WTC11 (cell line): ENCODE data around the gene TTC7B. TPM values are rescaled to one million over a fixed set of nuclear protein-coding genes. Genes with fewer than 3 reads are reported as not detected.

ENCODE experiments used
- ATAC-seq: fragments of 200-7000 bp; cut with Tn5 transposase; 2 replicates; pipeline ENCODE4 v1.10.0; 2021; ENCODE audit warnings: mild to moderate bottlenecking, moderate library complexity
- CTCF ChIA-PET: fragments of 300-600 bp; sonication (Branson Sonifier 250); formaldehyde crosslinking; loops from one replicate; lab custom pipeline; 2021; ENCODE audit warnings: antibody characterized with exemption; lab: Charles Lee
- POLR2A ChIA-PET: fragments of 350-600 bp; sonication (Branson Sonifier 250); formaldehyde crosslinking; loops from one replicate; lab custom pipeline; 2021; ENCODE audit warnings: antibody characterized with exemption; lab: Charles Lee
- DNase-seq: peaks from one replicate; pipeline ENCODE4 v3.0.0; 2021; ENCODE audit warnings: low spot score
- H3K27ac Mint-ChIP-seq: 2 replicates; pipeline ENCODE4 v1.8.0; 2021; ENCODE audit warnings: mixed read lengths
- H3K27me3 Mint-ChIP-seq: 2 replicates; pipeline ENCODE4 v1.8.0; 2021; ENCODE audit warnings: low read depth, mild to moderate bottlenecking, moderate library complexity, mixed read lengths
- H3K36me3 Mint-ChIP-seq: 2 replicates; pipeline ENCODE4 v1.8.0; 2021; ENCODE audit warnings: mixed read lengths
- H3K4me1 Mint-ChIP-seq: 2 replicates; pipeline ENCODE4 v1.8.0; 2022; ENCODE audit warnings: mixed read lengths
- H3K4me3 Mint-ChIP-seq: 2 replicates; pipeline ENCODE4 v1.8.0; 2021; ENCODE audit warnings: mild to moderate bottlenecking, moderate library complexity, mixed read lengths
- H3K9me3 Mint-ChIP-seq: 2 replicates; pipeline ENCODE4 v1.8.0; 2021; ENCODE audit warnings: mixed read lengths
- CBFB ChIP-seq: sonication (generic); formaldehyde crosslinking; IDR thresholded peaks from 2 replicates; pipeline ENCODE4 v1.8.1; 2022; ENCODE audit warnings: mild to moderate bottlenecking, low read depth, missing genetic modification reagents
- RORB ChIP-seq: fragments of 250-450 bp; sonication (Bioruptor Pico); IDR thresholded peaks from 2 replicates; pipeline ENCODE4 v1.9.0; 2021; ENCODE audit warnings: mild to moderate bottlenecking
- TEAD4 ChIP-seq: sonication (generic); formaldehyde crosslinking; IDR thresholded peaks from 2 replicates; pipeline ENCODE4 v1.8.0; 2022; ENCODE audit warnings: mild to moderate bottlenecking, missing genetic modification reagents
- ZNF317 ChIP-seq: sonication (generic); formaldehyde crosslinking; IDR thresholded peaks from 2 replicates; pipeline ENCODE4 v1.8.1; 2023; ENCODE audit warnings: low read depth, mild to moderate bottlenecking, moderate library complexity, missing genetic modification reagents, borderline replicate concordance
- total RNA-seq: library from RNA; stranded (reverse); gene quantifications from 3 replicates; pipeline ENCODE4 v1.2.3, GENCODE V29; 2021
- TF ChIP-seq, protein P1 (sequence below): sonication (generic); formaldehyde crosslinking; IDR thresholded peaks from 2 replicates; pipeline ENCODE4 v1.8.1; 2022; ENCODE audit warnings: mild to moderate bottlenecking, missing genetic modification reagents, moderate library complexity, borderline replicate concordance
- TF ChIP-seq, protein P2 (sequence below): sonication (generic); formaldehyde crosslinking; IDR thresholded peaks from 2 replicates; pipeline ENCODE4 v1.8.1; 2023; ENCODE audit warnings: mild to moderate bottlenecking, missing genetic modification reagents
- TF ChIP-seq, protein P3 (sequence below): fragments of 250-450 bp; sonication (Bioruptor Pico); IDR thresholded peaks from 2 replicates; pipeline ENCODE4 v1.9.0; 2021; ENCODE audit warnings: mild to moderate bottlenecking, borderline replicate concordance
- TF ChIP-seq, protein P4 (sequence below): sonication (generic); formaldehyde crosslinking; IDR thresholded peaks from 2 replicates; pipeline ENCODE4 v1.8.0; 2023; ENCODE audit warnings: mild to moderate bottlenecking, missing genetic modification reagents
- TF ChIP-seq, protein P5 (sequence below): sonication (generic); formaldehyde crosslinking; IDR thresholded peaks from 2 replicates; pipeline ENCODE4 v1.8.0; 2022; ENCODE audit warnings: mild to moderate bottlenecking, missing genetic modification reagents
- TF ChIP-seq, protein P6 (sequence below): sonication (generic); formaldehyde crosslinking; IDR thresholded peaks from 2 replicates; pipeline ENCODE4 v1.8.1; 2023; ENCODE audit warnings: mild to moderate bottlenecking, moderate library complexity, missing genetic modification reagents
- TF ChIP-seq, protein P7 (sequence below): sonication (generic); formaldehyde crosslinking; IDR thresholded peaks from 2 replicates; pipeline ENCODE4 v1.8.1; 2022; ENCODE audit warnings: missing genetic modification reagents, borderline replicate concordance

The TTC7B gene
- total RNA-seq, 1 experiment from 2014 or later: 27.6 TPM

DNA sequence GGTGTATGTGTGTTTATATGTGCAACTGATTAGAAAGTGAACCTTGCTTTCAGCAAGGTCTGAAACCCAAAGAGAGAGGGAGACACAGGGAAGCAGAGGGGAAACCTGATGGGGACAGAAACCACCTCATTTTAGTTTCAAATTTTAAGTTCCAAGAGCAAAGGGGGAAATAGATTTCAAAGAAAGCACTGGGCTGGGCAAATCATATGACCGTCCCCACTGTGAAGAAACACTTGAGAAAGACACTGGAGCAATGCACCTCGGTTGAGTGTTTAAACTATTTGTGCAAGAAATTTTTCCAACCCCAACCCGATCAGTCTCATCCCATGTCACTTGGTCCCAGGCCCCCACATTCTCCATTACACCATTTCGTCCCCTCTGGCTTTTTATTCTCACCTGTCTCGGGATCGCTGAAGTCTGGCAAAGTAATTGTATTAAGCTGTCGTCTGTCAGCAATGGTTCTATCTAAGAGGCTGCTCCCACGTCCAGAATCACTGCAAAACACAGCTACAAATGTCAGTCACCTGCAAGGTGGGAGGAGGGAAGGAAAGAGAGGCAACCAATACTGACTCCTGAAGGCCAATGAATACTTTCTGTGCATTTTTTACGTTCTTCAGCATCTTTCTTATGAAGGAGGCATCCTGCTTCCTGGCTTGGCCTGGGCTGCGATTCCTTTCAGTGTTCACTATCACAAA, 205.7 kb downstream of the TTC7B start:
- no peak overlapping the region for H3K4me3 Mint-ChIP-seq
- H3K4me1 Mint-ChIP-seq: peaks cover 37% of the 10 kb centered on the region
- CTCF ChIA-PET: no interaction called here
- H3K36me3 Mint-ChIP-seq: no peaks in the 10 kb centered on the region
- no peak for TF ChIP-seq TEAD4 (CRISPR knock-in tag)
- no peak for TF ChIP-seq CBFB (CRISPR knock-in tag)
- TF ChIP-seq, protein P1, sequence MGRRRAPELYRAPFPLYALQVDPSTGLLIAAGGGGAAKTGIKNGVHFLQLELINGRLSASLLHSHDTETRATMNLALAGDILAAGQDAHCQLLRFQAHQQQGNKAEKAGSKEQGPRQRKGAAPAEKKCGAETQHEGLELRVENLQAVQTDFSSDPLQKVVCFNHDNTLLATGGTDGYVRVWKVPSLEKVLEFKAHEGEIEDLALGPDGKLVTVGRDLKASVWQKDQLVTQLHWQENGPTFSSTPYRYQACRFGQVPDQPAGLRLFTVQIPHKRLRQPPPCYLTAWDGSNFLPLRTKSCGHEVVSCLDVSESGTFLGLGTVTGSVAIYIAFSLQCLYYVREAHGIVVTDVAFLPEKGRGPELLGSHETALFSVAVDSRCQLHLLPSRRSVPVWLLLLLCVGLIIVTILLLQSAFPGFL (CRISPR knock-in tag): no peak
- TF ChIP-seq, protein P2, sequence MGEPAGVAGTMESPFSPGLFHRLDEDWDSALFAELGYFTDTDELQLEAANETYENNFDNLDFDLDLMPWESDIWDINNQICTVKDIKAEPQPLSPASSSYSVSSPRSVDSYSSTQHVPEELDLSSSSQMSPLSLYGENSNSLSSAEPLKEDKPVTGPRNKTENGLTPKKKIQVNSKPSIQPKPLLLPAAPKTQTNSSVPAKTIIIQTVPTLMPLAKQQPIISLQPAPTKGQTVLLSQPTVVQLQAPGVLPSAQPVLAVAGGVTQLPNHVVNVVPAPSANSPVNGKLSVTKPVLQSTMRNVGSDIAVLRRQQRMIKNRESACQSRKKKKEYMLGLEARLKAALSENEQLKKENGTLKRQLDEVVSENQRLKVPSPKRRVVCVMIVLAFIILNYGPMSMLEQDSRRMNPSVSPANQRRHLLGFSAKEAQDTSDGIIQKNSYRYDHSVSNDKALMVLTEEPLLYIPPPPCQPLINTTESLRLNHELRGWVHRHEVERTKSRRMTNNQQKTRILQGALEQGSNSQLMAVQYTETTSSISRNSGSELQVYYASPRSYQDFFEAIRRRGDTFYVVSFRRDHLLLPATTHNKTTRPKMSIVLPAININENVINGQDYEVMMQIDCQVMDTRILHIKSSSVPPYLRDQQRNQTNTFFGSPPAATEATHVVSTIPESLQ (CRISPR knock-in tag): no peak
- TF ChIP-seq, protein P3, sequence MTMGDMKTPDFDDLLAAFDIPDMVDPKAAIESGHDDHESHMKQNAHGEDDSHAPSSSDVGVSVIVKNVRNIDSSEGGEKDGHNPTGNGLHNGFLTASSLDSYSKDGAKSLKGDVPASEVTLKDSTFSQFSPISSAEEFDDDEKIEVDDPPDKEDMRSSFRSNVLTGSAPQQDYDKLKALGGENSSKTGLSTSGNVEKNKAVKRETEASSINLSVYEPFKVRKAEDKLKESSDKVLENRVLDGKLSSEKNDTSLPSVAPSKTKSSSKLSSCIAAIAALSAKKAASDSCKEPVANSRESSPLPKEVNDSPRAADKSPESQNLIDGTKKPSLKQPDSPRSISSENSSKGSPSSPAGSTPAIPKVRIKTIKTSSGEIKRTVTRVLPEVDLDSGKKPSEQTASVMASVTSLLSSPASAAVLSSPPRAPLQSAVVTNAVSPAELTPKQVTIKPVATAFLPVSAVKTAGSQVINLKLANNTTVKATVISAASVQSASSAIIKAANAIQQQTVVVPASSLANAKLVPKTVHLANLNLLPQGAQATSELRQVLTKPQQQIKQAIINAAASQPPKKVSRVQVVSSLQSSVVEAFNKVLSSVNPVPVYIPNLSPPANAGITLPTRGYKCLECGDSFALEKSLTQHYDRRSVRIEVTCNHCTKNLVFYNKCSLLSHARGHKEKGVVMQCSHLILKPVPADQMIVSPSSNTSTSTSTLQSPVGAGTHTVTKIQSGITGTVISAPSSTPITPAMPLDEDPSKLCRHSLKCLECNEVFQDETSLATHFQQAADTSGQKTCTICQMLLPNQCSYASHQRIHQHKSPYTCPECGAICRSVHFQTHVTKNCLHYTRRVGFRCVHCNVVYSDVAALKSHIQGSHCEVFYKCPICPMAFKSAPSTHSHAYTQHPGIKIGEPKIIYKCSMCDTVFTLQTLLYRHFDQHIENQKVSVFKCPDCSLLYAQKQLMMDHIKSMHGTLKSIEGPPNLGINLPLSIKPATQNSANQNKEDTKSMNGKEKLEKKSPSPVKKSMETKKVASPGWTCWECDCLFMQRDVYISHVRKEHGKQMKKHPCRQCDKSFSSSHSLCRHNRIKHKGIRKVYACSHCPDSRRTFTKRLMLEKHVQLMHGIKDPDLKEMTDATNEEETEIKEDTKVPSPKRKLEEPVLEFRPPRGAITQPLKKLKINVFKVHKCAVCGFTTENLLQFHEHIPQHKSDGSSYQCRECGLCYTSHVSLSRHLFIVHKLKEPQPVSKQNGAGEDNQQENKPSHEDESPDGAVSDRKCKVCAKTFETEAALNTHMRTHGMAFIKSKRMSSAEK (CRISPR knock-in tag): no peak
- TF ChIP-seq, protein P4, sequence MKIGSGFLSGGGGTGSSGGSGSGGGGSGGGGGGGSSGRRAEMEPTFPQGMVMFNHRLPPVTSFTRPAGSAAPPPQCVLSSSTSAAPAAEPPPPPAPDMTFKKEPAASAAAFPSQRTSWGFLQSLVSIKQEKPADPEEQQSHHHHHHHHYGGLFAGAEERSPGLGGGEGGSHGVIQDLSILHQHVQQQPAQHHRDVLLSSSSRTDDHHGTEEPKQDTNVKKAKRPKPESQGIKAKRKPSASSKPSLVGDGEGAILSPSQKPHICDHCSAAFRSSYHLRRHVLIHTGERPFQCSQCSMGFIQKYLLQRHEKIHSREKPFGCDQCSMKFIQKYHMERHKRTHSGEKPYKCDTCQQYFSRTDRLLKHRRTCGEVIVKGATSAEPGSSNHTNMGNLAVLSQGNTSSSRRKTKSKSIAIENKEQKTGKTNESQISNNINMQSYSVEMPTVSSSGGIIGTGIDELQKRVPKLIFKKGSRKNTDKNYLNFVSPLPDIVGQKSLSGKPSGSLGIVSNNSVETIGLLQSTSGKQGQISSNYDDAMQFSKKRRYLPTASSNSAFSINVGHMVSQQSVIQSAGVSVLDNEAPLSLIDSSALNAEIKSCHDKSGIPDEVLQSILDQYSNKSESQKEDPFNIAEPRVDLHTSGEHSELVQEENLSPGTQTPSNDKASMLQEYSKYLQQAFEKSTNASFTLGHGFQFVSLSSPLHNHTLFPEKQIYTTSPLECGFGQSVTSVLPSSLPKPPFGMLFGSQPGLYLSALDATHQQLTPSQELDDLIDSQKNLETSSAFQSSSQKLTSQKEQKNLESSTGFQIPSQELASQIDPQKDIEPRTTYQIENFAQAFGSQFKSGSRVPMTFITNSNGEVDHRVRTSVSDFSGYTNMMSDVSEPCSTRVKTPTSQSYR (CRISPR knock-in tag): no peak
- no peak for TF ChIP-seq RORB (CRISPR knock-in tag)
- no peak for TF ChIP-seq ZNF317
- TF ChIP-seq, protein P5, sequence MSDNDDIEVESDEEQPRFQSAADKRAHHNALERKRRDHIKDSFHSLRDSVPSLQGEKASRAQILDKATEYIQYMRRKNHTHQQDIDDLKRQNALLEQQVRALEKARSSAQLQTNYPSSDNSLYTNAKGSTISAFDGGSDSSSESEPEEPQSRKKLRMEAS (CRISPR knock-in tag): no peak
- TF ChIP-seq, protein P6, sequence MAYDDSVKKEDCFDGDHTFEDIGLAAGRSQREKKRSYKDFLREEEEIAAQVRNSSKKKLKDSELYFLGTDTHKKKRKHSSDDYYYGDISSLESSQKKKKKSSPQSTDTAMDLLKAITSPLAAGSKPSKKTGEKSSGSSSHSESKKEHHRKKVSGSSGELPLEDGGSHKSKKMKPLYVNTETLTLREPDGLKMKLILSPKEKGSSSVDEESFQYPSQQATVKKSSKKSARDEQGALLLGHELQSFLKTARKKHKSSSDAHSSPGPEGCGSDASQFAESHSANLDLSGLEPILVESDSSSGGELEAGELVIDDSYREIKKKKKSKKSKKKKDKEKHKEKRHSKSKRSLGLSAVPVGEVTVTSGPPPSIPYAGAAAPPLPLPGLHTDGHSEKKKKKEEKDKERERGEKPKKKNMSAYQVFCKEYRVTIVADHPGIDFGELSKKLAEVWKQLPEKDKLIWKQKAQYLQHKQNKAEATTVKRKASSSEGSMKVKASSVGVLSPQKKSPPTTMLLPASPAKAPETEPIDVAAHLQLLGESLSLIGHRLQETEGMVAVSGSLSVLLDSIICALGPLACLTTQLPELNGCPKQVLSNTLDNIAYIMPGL (CRISPR knock-in tag): no peak
- TF ChIP-seq, protein P7, sequence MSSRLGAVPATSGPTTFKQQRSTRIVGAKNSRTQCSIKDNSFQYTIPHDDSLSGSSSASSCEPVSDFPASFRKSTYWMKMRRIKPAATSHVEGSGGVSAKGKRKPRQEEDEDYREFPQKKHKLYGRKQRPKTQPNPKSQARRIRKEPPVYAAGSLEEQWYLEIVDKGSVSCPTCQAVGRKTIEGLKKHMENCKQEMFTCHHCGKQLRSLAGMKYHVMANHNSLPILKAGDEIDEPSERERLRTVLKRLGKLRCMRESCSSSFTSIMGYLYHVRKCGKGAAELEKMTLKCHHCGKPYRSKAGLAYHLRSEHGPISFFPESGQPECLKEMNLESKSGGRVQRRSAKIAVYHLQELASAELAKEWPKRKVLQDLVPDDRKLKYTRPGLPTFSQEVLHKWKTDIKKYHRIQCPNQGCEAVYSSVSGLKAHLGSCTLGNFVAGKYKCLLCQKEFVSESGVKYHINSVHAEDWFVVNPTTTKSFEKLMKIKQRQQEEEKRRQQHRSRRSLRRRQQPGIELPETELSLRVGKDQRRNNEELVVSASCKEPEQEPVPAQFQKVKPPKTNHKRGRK: no peak
- no peak for ATAC-seq
- POLR2A ChIA-PET: no interaction called here
- no peaks in the 10 kb centered on the region for H3K27me3 Mint-ChIP-seq
- H3K27ac Mint-ChIP-seq: peak overlapping the region; percentile 52; the same call in 1 of the 2 replicates
- no peaks in the 10 kb centered on the region for H3K9me3 Mint-ChIP-seq
- DNase-seq: no peak
